GM18519 (cell line): ENCODE data around the gene GASK1A.
"Not testable (repeated sequence)": the region's sequence is repeated elsewhere in the genome, so short reads cannot be mapped to it uniquely, and the experiment has no call there.

Experiments
- ATAC-seq: cut with Tn5 transposase; IDR thresholded peaks from one replicate; pipeline ENCODE4 v1.9.1; 2021; ENCODE audit warnings: mild to moderate bottlenecking, moderate library complexity; ENCODE audit not compliant: unreplicated experiment, low FRiP score

The GASK1A gene

DNA sequence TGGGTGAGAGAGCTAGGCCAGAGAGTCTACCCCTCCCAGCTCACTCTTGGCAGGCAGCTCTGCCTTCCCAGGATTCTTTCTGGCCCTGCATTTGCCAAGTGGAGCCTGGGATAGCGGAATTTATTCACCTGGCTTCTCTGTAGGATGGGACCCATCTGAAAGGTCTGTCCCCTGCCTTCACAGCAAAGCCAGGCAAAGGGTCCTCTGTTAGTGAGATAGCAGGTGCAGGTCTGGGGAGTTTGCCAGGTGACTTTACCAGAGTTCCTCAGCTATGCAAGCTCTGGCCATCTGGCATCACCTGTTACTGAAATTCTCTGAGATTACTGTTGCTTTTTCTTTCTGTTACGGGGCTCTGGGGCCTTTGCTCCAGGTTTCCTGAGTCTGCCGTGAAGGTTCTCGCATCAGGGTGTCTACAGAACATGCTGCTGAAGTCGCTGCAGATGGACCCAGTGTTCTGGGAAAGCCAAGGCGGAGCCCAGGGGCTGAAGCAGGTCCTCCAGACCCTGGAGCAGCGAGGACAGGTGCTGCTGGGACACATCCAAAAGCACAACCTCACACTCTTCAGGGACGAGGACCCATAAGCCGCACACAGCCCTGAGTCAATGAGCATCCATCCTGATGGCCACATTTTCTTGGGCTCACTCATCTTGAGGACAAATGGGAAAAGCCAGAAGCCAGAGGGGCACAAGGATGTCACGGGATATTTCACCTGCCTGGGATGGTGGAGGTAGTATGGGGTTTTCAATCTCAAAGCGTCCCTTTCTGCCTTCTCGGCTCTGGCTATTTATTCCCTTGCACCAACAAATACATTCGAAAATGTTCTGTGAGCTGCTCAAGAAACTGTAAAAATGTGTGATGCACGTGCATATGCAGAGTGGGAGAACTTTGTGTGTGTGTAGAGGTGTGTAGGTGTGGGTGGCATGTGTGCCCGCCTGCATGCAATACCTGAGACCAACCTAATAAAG lies 77.0 kb downstream of the GASK1A start:
- ATAC-seq: no peak

DNA sequence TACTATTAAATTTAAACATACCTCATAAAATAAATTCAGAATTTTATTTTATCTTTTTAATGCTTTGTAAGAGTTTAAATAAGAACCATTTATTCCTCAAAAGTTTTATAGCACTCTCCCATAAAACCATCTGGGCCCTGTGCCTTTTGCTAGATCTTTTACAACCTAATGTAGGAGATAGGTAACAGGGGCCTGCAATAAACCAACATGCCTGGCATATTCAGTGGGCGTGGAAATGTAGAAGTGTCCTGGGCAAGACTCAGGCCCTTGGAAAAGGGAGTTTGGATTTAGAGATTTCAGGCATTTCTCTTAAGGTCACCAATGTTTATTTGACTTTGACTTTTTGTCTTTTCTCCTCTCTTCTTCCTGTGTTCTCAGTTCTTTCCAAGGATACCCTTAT lies 80.3 kb downstream of the GASK1A start:
- no peak for ATAC-seq

DNA sequence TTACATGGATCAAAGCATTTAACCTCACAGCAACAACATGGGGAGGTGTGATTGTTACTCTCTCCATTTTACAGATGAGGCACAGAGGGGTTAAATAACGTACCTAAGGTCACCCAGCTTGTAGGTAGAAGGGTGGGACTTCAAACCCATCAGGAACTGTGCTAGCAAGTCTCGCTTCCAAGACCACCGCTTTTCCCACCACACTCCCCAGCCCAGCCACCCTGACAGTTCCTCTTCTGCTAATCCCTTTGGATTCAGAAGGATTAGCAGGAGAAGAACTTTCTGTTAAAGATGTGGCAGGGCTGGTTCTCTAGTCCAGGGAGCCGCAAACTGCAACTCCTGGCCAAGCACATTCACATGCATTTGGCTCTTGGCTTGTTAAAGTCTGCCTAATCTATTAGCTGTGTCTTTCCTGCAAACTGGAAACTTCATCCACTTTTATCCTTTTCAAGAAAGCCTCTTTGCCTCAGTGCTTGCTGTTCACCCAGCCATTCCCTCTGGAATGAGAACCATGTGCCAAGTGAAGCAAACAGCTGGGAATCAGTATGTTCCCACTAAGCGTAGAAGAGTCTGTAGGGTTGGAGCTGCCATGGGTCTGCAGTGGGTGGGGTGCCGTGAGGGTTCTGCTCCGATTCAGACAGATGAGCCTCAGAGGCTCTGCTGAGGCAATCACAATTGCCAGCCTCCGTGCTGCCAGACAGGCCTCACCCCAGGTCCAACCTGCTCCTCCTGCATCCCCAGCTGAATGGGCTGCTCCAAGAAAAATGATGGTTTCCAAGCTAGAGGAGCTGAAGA lies 82.2 kb downstream of the GASK1A start:
- no peak for ATAC-seq

DNA sequence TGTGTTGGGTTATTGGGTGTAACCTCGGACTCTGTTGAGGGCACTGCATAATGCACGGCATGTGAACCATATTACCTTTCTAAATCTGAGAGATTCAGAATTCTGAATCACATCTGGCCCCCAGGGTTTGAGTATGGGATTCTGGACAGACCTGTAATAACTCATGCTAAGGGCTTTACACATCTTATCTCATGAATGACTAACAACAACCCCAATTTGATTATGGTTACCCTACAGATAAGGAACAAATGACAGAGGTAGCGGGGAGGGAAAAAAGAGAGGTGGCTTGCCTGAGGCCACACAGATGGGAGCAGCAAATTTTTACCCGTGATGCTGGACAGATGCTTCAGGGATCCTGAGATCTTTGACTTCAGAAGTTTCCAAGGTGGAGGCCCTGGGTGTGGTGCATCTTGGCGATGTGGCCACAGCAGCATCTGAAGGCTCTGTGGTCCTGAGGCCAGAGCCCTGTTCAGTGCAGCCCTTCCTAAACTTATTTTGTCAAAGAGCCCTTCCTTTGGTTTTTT lies 83.0 kb downstream of the GASK1A start:
- no peak for ATAC-seq

DNA sequence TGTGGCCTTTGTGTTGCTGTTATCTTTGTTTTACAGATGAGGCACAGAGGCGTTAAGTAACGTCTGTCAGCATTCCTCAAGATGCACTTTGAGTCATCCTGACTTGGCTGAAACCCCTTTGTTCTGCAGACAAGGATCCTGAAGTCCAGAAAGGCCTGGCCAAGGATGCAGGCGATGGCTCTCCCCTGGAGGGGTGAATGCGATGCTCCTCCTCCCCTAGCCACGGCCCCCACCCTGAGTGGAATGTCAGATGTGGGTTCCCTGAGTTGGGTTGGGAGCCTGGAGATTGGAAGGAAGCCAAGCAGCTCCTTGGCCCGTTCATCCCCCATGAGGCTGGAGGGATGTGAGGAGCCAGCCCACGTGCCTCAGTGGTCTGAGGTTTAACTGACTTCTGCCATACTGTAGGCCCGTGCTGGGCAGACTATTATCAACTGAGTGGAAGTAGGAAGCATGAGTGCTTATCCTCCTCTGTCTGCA lies 83.5 kb downstream of the GASK1A start:
- ATAC-seq: no peak

DNA sequence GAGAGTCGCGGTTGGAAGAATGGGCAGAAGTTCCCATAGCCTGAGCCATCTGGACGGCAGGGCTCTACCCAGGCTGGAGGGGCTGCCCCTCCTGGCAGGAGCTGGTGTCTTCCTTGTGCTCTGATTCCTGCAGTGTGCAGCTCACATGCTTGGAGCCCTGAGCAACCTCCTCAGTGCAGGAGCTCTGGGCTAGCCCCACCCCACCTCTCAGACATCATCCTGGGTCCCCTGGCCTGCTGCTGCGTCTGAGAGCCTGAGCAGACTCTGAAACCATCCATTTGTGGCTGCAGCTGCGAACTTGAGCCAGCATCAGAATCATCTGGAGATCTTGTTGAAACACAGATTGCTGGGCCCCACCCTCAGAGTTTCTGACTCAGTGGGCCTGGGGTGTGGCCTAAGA lies 84.0 kb downstream of the GASK1A start:
- ATAC-seq: no peak

DNA sequence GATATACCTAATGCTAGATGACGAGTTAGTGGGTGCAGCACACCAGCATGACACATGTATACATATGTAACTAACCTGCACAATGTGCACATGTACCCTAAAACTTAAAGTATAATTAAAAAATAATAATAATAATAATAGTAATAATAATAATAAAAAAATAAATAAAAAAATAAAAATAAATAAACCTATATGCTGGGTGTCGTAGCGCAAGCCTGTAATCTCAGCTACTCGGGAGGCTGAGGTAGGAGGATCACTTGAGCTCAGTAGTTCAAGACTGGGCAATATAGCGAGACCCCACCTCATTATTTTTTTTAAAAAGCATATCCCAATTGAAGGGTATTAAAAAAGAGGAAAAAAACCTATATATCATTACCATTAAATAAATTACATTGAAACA lies 91.6 kb downstream of the GASK1A start:
- not testable (repeated sequence) for ATAC-seq

DNA sequence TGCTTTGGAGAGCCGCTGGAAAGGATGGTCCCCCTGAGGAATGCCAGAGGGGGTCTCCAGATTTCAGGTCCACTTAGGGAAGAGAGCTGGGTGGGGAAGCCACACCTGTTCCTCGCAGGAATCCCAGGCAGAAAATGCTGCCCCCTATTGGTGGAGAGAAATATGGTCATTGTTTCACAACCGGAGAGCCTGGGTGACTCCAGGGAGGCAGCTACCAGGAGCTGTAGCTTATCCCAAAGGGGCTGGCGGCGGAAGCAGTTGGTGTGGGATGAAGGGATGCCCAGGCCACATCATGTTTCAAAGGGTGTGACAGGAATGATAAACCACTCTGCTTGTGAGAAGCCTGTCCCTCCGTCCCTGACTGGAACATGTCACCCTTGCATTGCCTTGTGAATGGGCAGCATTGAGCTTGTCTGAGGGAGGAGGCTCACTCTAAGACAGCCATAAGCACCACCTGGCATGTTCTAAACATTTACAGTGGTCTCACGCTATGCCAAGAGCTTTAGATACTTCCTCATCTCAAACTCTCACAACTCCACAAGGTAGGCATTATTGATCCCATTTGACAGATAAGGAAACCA lies 92.3 kb downstream of the GASK1A start:
- no peak for ATAC-seq

DNA sequence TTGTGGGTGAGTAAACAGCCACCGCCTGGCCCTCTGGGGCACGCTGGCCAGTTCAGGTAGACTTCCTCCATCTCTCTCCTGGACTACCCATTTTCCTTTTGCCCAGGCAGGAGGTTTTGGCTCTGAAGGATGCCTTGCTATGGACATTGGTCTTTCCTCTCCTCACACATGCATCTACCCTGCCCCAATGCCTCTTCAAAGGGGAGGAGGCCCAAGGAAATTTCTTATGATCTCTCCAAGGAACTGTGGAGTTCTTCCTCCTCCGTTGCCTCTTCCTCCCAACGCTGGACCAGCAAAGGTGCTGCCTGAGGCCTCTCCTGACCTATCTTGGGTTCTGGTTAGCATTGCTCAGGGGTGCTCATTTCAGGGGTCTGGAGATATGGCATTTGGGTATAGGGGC lies 93.2 kb downstream of the GASK1A start:
- ATAC-seq: no peak

DNA sequence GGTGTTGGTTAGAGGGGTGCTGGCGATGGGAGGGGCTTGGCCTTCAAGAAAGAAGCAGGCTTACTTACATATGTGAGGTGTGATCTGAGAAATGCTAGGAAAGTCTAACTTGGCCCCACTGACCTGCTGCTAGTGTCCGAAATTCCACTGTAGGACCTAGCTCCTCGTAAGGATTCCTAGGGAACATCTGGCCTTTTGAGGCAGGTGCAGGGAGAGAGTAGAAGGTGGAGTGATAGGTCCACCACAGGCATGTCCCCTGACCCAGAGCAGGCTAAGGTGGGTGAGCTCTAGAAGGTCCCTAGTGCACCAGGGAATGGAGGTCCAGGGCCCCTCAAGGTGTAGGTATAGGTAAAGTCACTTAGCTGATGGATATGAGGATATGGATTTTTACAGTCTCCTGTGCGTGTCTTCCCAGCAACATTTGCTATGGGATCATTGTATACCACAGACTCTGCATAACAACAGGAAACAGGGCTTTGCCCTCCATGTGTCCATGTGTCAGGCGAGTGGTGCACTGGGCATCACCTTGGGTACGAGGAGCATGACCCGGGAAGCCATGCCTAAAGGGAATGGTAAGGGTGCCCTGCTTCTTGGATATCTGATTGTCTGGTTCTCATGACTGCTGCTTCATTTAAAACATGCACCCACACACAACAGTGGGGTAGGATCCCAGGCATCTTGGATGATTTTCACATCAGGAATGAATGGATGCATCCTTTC lies 94.2 kb downstream of the GASK1A start:
- no peak for ATAC-seq

DNA sequence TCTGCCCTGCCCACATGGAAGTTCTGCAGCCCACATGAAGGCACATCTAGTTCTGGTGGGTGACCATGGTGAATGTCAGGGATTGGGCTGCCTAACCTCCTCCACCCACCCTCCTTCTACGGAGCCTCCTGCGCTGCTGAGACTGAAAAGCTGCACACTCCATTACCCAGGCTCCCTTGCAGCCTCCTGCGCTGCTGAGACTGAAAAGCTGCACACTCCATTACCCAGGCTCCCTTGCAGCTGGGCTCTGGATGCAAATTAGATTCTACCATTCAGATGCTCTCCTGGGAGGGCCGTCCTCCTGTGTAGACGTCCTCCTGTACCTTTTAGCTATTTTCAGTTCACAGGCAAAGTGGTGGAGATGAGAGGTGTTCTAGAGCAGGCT lies 94.7 kb downstream of the GASK1A start:
- no peak for ATAC-seq

DNA sequence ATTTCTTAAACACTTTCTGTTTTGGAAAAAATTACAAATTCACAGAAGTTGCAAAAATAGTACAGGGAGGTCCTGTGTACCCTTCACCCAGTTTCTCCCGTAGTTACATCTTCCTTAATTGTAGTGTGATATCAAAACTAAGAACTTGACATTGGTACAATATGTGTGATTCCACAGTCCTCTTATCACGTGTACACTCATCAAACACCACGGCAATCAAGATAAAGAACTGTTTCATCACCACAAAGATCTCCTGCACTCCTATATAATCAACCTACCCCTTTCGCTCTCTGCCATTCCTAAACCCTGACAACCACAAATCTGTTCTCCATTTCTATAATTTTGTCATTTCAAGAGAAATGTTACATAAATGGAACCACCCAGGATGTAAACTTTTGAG lies 95.4 kb downstream of the GASK1A start:
- no peak for ATAC-seq

DNA sequence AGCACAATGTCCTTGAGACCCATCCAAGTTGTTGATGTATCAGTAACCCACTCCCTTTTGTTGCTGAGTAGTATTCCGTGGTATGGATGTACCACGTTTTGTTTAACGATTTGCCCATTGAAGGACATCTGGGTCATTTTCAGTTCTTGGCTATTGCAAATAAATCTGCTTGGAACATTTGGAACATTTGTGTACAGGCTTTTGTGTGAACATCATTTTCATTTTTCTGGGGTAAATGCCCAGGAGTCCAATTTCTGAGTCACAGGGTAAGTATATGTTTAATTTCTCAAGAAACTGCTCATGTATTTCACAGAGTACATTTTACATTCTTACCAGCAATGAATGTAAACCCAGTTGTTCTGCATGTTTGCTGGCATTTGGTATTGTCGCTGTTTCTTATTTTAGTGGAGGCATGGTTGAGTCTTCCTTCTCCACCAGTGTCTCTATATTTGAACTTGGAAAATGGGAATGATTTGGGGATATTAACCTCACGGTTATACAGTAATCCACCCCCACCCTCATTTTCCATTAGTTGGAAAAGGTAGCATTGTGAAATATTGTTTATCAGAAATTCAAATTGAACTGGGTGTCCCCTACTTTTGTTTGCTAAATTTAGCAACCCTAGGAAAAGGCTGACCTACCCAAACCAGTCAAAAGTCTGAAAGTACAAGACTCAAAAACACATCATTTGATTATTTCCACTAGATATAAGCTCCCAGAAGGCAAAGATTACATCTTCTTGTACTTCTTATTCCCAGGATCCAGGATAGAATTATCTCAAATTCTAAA lies 96.0 kb downstream of the GASK1A start:
- no peak for ATAC-seq

DNA sequence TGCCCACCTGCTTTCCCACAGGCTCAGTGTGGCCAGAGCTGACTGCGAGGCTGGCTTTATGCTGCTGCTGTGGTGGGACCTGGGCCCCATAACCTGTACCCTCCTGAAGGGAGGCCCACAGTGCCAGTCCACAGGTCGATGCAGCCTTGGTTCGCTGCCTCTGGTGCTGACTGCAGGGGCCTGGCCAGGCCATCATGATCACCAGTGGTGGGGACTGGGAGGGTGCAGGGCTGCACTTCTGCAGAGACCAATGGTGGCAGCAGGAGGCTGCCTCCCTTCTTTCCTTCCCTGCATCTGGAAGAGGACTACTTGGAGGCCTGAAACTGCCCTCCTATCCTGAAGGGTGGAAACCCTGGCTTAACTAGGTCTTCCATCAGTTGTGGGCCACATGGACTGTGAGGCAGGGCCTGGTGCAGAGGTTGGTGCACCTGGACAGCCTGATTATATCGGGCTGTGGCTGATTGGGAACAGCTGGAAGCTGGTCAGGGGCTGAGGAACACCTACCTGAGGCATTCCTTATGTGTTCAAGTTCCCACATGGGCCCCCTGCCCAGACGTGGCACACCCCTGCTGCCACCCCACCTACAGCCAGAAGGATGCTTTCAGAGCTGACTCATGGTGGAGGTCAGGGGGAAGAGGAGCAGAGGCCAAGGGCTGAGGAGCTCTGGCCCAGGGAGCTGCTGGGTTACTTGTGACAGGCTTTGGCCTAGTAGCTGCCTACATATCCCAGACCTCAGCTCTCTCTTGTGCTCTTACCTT lies 97.0 kb downstream of the GASK1A start:
- no peak for ATAC-seq

DNA sequence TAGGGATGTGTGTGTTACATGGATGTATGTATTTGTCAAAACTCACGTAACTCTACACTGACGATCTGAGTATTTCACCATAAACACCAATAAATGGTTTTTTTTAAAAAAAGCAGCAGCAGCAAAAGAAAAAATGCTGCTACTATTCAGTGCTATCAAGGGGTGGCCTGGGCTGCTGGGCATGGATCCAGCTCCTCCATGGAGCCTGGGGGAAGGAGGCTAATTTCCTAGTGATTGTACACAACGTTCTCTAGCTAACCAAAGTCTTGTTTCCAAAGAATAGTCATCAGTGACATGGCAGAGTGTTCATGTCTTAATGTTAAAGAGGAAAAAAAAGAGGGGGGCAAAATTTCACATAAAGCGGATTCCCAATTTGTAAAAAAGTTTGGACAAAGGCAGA lies 97.7 kb downstream of the GASK1A start:
- ATAC-seq: no peak

DNA sequence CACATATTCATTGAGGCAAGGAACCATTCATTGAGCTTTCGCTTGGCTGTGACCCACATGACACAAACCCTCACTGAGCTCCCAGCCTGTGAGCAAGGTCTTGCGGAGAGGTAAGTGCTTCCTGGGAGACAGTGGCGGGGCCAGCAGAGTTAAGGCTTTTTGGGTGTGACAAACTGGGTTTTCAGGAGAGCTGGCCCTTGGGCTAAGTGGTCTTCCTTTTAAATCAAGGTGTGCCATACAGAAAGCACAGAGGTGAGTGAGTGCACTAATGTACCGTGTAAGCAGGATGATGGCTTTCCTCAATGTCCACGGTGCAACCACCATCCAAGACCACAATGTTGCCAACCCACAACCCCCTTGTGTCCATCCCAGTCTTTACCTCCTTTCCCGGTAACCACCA lies 98.2 kb downstream of the GASK1A start:
- ATAC-seq: no peak

DNA sequence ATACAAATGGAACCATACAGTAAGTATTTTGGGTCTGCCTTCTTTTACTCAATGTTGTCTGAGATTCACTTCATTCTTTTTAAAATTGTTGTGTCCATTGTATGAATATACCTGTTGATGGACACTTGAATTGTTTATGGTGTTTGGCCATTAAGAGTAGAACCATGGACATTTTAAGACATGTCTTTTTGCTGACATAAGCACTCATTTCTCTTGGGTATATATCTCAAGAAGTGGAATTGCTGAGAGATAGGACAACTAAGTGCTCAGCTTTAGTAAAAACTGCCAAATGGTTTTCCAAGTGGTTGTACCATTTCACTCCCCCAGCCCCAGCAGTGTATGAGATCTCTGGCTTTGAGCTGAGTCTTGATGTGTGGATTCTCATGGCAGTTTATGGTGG lies 98.6 kb downstream of the GASK1A start:
- ATAC-seq: no peak

DNA sequence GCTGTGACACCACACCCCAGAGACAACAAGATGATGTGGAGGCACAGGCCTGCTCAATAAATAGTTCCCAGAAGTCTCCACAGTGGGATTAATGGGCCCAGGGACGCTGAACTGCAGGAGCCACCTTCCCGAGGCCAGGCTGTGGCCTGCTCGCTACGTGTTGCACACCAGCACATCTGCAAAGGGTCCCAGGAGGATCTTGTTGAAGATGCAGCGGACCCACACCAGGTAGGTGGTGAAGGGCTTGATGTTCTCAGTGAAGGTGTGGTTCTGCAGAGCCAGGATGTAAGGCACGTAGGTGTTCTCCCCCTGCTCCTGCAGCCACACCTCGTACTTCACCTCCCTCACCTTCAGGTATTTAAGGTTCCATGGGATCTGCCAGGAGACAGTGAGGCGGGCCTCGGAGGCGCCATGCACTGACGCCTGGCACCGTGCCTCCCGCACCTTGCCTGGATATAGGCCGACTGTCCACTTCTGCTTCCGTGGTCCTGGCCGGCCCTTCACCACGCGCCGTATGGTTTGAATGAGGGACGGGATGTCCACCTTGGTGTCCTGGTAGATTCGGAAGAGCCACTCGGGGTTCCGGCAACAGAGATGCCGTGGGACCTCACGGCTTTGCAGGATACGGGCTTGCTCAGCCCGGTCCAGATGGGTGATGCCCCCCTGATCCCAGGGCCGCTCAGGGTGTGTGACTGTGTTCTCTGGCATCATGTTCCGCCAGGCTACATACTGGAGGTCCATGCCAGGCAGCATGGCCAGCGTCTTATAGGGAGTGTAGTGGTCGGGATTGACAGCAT lies 100.6 kb downstream of the GASK1A start:
- no peak for ATAC-seq
